ENCODE results near the gene CPNE7. TPM values are rescaled to one million over a fixed set of nuclear protein-coding genes. Genes with fewer than 3 reads are reported as not detected.

The CPNE7 gene
- total RNA-seq, 1 donor from 2014 or later: 11.5 TPM

- Histone ChIP-seq H3K27me3 (ENCODE audit: control insufficient read depth, insufficient read depth, low read length) (no peaks in the 10 kb centered on the region), H3K36me3 (ENCODE audit: control insufficient read depth, insufficient read depth, low read length) (peaks cover 4% of the 10 kb centered on the region), H3K4me3 (ENCODE audit: low read depth, low read length) (no peak overlapping the region)
- TF ChIP-seq CTCF (IDR thresholded peaks at IDR 0.05; ENCODE audit: insufficient read depth, low read length, poor library complexity, severe bottlenecking): no peak
- DNase-seq (ENCODE audit: low read depth): no peak
Measured at GRCh38 chr16:89552329-89552728, 23.2 kb upstream of the CPNE7 start.

GRCh38 chr16:89552913-89553312, 22.6 kb upstream of the CPNE7 start:
- no peak for TF ChIP-seq CTCF (IDR thresholded peaks at IDR 0.05; ENCODE audit: insufficient read depth, low read length, poor library complexity, severe bottlenecking)
- no peak for DNase-seq (ENCODE audit: low read depth)
- Histone ChIP-seq H3K4me3 (ENCODE audit: low read depth, low read length) (no peak overlapping the region), H3K36me3 (ENCODE audit: control insufficient read depth, insufficient read depth, low read length) (peaks cover 4% of the 10 kb centered on the region), H3K27me3 (ENCODE audit: control insufficient read depth, insufficient read depth, low read length) (no peaks in the 10 kb centered on the region)

GRCh38 chr16:89553733-89554132, 21.8 kb upstream of the CPNE7 start:
- peaks cover 3% of the 10 kb centered on the region for H3K36me3 ChIP-seq (ENCODE audit: control insufficient read depth, insufficient read depth, low read length)
- H3K4me3 ChIP-seq (ENCODE audit: low read depth, low read length): no peak overlapping the region
- TF ChIP-seq CTCF (IDR thresholded peaks at IDR 0.05; ENCODE audit: insufficient read depth, low read length, poor library complexity, severe bottlenecking): no peak
- no peak for DNase-seq (ENCODE audit: low read depth)
- no peaks in the 10 kb centered on the region for H3K27me3 ChIP-seq (ENCODE audit: control insufficient read depth, insufficient read depth, low read length)

- Histone ChIP-seq H3K4me3 (ENCODE audit: low read depth, low read length) (no peak overlapping the region), H3K36me3 (ENCODE audit: control insufficient read depth, insufficient read depth, low read length) (peaks cover 3% of the 10 kb centered on the region), H3K27me3 (ENCODE audit: control insufficient read depth, insufficient read depth, low read length) (no peaks in the 10 kb centered on the region)
- no peak for DNase-seq (ENCODE audit: low read depth)
- no peak for TF ChIP-seq CTCF (IDR thresholded peaks at IDR 0.05; ENCODE audit: insufficient read depth, low read length, poor library complexity, severe bottlenecking)
Measured at GRCh38 chr16:89554343-89554742, 21.2 kb upstream of the CPNE7 start.

- Histone ChIP-seq H3K4me3 (ENCODE audit: low read depth, low read length) (no peak overlapping the region), H3K36me3 (ENCODE audit: control insufficient read depth, insufficient read depth, low read length) (peaks cover 3% of the 10 kb centered on the region), H3K27me3 (ENCODE audit: control insufficient read depth, insufficient read depth, low read length) (no peaks in the 10 kb centered on the region)
- no peak for DNase-seq (ENCODE audit: low read depth)
- TF ChIP-seq CTCF (IDR thresholded peaks at IDR 0.05; ENCODE audit: insufficient read depth, low read length, poor library complexity, severe bottlenecking): no peak
Measured at GRCh38 chr16:89555265-89555664, 20.3 kb upstream of the CPNE7 start.

- Histone ChIP-seq H3K27me3 (ENCODE audit: control insufficient read depth, insufficient read depth, low read length) (no peaks in the 10 kb centered on the region), H3K36me3 (ENCODE audit: control insufficient read depth, insufficient read depth, low read length) (peaks cover 3% of the 10 kb centered on the region), H3K4me3 (ENCODE audit: low read depth, low read length) (no peak overlapping the region)
- no peak for TF ChIP-seq CTCF (IDR thresholded peaks at IDR 0.05; ENCODE audit: insufficient read depth, low read length, poor library complexity, severe bottlenecking)
- DNase-seq (ENCODE audit: low read depth): no peak
Measured at GRCh38 chr16:89555780-89556179, 19.8 kb upstream of the CPNE7 start.
